Activated CD8-positive, alpha-beta memory T cell treated with anti-CD3 and anti-CD28 coated beads, Interleukin-2, amount 50 U/mL, for 4 hours (primary cell): ENCODE data around the gene CYP11A1.

Source experiments
- DNase-seq: peaks from one replicate; pipeline ENCODE4 v3.0.0-alpha.2; 2020

CYP11A1 gene

DNA sequence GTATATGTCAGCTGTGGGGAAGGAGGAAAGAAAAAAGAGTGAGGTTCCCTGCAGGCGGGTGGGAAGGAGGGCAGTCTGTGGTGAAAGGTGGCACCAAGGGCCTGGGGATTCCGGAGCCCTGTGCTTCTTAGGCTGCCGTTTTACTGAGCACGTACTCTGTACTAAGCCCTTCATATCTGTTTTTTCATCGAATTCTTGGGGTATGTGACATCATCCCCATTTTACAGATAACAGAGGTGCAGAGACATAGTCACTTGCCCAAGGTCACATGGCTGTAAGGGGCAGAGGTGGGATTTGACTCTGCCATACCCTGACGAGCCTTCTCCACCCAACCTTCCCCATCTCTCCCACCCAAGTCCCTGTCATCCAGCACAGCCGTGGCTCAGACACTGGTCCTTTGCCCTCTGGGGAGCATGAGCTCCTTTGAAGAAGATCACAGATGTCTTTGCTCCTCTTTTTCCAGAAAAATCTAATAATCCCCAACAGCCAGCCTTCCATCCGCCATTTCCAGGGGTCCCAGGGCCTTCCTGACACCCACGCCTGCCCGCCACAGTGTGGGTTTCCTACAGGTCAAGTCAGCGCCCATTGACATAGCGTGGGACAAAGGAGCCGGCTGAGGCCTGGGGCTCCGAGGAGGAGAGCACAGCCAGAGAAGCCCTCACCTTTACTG, 24.2 kb downstream of the CYP11A1 start:
- no peak for DNase-seq

DNA sequence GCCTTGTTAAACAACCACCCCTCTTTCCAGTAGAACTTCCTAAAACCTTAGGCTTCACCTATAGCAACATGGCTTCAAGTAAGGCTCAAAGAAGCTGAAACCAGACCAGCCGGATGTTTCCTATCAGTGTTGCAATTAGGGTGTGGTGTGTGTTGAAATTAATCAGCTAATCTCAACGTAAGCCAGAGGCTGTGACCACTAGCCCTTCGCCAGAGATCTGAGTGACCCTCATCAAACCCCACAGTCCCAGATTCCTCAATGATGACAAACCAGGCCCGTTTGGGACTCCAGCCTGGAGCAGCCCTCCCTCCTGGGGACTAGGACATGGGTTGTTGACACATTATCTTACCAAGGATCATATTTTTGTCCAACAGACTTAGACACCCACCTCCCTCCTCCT, 27.3 kb downstream of the CYP11A1 start:
- no peak for DNase-seq

DNA sequence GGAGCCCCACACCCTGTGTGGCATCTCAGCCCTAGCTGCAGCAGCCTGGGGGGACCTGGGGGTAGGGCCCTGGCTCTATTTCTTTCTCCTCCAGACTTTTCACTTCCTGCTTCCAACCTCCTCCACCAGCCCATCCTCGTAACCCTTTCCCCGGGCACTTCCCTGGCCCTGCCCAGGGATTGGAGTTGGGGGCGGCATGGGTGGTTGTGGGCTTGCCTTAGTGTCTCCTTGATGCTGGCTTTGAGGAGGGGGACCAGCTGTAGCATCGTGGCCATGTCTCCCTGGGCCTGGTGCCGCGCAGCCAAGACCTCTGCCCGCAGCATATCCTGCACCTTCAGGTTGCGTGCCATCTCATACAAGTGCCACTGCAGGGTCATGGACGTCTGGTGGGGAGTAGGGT, 28.1 kb downstream of the CYP11A1 start:
- no peak for DNase-seq

DNA sequence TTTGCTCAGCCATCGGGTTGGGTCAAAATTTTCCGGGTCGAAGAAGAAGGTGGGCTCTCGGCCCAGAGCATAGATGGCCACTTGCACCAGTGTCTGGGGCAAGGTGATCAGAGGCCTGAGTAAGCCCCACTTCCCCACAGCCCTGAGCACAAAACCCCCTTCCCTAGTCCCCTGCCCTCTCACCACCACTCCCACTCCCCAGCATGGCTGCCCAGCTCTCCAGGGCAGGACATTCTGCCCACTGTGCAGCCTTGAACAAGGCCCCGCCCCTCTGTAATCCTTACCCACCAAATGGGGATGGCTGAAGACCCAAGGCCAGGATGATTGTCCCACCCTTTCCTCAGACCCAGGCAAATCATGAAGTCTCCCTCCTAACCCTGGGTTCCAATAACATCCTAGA, 28.8 kb downstream of the CYP11A1 start:
- no peak for DNase-seq

DNA sequence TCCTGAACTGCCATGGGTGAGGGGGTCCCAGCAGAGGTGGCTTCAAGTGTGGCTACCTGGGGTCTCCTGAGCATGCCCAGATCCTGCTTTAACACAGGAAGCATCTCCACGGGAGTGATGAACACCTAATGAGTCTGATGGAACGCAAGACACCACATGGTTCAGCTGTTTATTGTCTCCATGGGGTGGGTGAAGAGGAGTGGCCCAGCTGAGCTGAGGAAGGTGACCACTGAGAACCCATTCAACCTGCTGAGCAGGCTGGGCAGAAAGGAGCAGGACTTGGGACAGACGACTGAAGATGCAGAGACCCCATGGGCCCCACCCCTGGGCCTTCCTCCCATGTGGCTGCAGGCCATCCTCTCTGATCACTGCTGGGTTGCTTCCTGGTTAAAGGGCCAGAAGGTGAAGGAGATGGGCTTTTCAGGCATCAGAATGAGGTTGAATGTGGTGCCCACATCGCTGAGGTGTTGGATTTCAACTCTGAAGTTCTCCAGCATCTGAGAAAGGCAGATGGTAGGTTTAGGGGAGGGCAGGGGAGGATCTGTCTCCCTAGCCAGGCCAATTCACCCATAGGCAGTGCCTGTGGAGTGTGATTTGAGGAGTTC, 29.7 kb downstream of the CYP11A1 start:
- no peak for DNase-seq

DNA sequence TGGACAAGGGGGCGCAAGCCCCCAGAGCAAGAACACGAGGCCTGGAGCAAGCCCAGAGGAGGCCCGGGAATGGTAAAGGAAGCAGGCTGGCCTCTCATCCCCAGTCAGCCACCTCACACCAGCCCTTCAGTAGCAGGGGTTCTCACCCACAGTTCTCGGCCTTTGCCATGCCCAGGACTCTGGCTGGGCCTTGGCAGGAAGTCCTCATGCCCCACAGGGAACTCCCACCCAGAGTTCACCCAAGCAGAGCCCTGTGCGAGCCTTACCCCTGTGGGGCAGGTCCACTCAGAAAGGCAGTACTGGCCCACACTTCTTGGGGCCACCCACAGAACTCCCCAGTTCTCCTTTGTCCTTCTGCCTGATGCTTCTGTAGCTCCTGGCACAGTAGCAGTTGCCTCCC, 30.3 kb downstream of the CYP11A1 start:
- DNase-seq = no peak

DNA sequence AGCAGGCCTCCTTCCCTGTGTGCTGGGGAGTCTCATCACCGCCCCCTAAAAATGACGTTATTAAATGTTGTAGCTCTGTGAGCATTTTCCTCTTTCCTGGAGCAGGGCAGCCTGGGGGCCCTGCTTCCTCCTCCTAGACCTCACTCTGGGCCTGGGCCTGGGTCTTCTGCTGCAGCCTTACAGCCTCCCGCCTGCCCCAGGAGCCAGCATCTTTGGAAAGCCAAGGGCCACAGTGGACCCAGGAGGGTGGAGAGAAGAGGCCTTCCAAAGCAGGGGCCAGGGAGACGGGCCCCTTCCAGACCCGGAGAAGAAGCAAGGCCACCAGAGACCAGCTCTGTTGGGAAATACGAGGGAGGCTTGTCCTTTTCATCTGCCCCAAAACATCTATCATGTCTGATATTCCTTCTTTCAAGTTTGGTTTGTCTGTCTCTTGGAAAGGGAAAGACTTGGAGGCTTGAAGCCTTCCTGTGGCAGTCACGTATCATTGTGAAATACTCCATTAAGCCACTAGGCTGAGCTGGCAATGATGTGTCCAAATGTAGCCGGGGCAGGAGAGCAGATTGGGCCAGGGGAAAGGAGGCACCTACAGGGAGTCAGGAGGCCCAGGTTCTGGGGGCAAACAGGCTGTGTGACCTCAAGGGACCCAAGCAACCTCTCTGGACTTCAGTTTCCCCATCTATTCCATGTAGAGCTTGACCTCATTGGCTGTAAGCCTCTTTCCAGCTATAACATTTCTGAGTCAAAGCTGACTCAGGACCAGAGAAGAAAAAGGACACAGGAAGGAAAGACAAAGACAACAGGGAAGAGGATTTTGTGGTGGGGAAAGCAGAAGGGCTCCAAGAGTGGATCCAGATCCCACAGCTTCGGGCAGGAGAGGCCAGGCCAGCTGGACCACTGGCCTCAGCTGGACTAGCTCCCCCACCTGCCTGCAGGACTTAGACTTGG, 31.1 kb downstream of the CYP11A1 start:
- no peak for DNase-seq

DNA sequence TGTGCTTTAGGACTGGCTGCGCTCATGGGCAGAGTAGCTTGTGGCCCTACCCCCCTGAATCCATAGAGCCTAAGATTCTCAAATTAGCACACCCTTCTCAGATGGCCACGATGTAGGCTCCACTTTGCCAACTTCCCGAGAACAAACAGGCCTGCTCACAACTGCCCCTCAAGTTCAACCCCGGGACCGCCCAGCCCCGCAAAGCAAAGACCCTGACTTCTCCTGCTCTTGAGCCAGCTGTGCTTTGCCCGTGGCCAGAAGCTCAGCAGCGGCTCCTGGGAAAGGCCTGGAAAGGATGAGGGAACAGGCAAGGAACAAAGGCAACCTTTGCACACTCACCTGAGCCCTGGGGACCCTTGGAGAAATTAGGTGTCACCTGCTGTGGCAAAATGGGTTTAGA, 32.0 kb downstream of the CYP11A1 start:
- DNase-seq = no peak

DNA sequence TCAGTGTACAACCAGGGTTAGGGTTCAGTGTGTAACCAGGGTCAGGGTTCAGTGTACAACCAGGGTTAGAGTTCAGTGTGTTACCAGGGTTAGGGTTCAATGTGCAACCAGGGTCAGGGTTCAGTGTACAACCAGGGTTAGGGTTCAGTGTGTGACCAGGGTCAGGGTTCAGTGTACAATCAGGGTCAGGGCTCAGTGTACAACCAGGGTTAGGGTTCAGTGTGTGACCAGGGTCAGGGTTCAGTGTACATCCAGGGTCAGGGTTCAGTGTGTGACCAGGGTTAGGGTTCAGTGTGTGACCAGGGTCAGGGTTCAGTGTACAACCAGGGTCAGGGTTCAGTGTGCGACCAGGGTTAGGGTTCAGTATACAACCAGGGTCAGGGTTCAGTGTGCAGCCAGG, 33.3 kb downstream of the CYP11A1 start:
- no peak for DNase-seq

DNA sequence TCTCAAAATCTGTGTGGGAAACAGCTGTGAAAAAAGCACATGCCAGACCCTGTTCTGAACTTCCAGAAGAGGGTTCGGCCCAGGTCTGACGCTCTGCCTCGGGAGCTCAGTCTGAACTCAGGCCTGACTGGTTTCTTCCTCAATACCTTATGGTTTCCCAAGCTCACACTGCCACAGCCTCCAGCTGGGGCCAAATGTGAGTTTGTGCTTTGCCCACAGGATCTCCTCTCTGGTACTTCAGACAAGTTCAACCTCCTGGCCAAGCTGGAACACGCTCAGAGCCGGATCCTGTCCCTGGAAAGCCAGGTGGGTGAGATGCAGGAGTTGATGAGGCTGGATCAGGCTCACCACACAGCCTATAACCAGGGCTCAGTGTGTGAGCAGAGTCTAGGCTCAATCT, 33.8 kb downstream of the CYP11A1 start:
- no peak for DNase-seq

DNA sequence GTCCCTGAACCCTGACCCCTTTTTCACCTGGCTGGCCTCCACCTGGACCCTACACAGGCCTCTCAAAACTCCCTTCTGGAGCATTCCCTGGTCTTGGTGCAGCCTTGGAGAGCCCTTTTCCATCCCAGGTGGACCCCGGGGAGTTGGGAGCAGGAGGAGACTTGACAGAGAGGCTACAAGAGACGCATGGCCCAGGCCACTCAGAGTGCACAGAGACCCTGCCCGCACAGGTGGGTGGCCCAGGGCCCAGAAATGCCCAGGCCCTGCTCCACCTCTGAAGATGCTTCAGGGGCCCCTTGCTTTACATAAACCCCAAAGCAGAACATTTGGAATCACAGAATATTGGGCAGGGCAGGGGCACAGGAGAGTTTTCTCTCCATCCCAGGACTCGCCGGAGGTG, 34.4 kb downstream of the CYP11A1 start:
- no peak for DNase-seq

DNA sequence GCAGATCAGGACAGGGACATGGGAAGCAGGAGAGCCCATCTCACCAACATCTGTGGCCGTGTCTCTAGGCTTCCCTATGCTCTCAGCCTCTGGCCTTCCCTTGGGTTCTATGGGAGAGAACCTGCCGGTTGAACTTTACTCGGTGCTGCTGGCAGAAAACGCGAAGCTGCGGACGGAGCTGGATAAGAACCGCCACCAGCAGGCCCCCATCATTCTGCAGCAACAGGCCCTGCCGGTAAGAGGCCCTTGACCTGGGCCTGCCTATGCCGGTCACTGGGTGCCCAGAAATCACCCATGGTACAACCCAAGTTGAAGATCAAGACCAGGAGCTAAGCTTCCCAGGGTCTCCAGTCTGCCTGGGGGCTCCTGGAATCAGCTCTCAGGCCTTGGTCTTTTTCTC, 34.8 kb downstream of the CYP11A1 start:
- DNase-seq = no peak

DNA sequence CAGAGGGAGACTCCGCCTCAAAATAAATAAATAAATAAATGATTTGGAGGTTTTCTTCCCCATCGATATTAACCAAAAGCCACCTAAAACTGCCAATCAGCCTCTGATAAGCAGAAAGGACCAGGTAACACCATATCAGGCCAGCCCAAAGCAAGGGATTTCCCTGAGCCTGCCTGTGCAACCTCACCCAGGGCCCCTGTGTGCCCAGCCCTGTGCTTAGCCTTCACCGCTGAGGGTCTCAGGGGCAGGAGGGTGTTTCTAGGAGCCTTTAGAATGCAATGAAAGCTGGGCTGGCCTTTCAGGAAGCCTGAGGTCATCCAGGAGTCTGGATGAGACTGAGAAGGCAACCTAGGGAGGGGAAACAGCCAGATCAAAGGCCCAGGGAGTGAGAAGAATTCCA, 35.4 kb downstream of the CYP11A1 start:
- DNase-seq = no peak

DNA sequence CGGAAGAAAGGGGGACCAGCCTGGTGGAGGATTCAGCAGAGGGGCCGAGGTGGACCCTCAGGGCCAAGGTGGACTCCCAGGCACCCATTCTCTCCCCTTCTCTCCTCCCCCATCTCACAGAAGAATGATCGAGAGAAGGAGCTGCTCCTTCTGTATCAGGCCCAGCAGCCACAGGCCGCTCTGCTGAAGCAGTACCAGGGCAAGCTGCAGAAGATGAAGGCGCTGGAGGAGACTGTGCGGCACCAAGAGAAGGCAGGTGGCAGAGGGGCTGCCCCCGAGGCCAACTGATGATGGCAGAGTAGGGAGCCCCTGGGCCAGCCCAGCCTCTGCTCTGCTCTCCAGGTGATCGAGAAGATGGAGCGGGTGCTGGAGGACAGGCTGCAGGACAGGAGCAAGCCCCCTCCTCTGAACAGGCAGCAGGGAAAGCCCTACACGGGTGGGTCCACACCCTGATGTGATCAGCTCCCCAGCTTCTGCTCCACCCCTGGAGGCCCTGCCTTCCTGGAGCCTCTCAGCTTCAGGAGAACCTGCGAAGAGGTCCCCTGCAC, 36.5 kb downstream of the CYP11A1 start:
- DNase-seq = no peak

DNA sequence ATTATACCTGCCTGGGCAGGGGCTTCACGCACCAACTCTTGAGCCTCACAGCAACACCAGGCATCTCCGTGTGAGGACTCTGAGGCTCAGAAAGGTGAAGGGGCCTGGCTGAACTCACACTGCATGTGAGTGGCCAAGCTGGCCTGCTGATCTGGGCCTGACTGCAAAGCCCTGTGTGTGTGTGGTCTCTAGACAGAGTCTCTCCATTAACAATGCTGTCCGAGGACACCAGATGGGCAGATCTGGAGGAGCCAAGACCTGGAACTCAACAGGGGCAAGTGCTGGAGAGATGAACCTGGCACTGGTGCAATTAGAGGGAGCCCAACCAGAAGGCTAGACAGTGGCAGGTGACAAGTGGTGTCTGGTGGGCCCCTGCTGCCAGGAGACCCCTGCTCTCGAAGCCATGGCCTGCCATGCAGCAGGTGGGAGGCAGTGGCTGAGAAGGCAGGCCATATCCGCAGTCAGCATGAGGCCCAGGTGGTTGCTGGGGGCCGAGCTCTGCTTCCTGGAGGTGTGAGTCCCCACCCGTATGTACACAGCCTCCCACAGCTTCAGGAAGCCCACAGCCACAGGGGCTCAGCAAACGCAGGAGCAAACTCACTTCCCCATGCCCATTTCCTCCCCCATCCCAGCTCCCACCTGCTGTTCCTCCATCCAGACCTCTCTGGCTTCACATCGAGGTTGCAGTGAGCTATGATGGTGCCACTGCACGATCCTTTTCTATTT, 39.0 kb downstream of the CYP11A1 start:
- DNase-seq = no peak

DNA sequence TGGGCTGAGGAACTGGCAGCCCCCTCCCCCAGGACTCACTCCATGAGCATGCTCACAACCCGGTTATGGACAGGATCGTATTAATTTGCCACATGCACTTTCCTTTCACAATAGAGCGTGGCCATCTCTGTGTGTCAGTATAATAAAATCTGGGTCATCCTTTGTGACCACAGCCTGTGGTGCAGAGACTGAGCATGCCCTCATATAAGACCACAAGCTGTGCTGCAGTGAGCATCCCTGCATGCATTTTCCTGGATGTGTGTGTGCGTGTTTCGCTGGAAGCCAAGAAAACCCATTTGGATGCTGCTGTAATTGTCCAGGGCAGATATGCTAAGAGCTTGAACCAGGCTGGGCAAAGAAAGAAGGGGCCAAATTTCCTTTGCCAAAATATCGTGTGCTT, 39.7 kb downstream of the CYP11A1 start:
- no peak for DNase-seq

DNA sequence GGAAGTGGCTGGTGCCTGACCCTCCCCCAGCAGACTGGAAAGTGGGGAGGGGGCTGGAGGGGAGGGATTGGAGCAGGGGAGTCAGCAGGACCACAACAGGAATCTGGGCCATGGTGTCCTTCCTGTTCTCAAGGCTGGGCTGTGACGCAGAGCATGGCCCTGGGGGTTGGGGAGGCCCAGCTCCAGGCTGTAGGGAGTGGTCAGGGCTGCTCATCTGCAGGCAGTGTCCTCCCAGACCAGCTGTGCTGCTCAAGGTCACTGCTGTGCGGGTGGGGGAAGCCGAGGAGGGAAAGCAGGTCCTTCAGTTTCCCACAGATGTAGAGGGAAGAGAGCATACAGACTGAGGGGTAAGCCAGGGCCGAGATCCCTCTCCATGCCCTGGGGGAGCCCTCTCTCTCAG, 40.7 kb downstream of the CYP11A1 start:
- DNase-seq = no peak

DNA sequence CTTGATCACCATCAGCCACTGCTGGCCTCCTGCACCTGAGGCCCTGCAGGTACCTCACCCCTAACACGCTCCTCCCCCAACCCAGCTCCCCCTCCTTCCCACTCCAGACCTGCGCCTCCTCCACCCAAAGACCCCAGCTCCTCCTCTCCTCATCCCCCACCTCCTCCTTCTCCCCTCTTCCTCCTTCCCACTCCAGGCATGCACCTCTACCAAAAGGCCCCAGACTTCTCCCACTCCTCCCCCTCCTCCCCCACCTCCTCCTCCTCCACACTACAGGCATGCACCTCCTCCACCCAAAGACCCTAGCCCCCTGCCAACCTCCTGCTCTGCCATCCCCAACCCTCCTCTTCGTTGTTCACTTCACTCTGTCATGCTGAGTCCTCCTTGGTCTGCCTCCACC, 42.7 kb downstream of the CYP11A1 start:
- DNase-seq = no peak

DNA sequence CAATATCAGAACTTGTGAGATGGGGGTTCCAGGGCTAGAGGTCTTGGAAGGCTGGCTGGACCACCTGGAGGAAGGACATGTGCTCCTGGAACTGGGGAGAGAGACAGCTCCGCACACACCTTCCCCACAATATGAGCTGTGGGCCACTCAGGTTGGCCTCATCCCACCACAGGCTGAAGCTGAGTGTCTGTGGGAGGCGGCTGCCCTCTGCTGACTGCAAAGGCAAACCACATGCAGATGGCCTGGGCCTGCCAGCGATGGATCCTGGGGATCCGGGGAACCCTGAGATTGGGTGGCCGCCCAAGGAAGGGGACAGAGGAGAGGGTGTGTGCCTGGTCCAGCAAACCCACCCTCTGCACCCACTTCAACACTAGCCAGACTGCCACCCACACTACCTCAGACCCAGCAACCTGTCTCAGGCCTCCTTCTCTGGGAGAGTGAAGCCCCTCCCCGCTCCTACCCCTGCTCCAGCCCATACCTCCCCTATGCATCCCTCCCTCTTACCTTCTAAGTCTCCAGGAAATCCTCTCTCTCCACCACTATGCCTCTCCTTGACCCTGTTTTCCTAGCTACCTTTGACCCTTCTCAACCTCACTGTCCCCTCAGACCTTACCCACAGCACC, 44.8 kb downstream of the CYP11A1 start:
- peak; percentile 63 for DNase-seq

DNA sequence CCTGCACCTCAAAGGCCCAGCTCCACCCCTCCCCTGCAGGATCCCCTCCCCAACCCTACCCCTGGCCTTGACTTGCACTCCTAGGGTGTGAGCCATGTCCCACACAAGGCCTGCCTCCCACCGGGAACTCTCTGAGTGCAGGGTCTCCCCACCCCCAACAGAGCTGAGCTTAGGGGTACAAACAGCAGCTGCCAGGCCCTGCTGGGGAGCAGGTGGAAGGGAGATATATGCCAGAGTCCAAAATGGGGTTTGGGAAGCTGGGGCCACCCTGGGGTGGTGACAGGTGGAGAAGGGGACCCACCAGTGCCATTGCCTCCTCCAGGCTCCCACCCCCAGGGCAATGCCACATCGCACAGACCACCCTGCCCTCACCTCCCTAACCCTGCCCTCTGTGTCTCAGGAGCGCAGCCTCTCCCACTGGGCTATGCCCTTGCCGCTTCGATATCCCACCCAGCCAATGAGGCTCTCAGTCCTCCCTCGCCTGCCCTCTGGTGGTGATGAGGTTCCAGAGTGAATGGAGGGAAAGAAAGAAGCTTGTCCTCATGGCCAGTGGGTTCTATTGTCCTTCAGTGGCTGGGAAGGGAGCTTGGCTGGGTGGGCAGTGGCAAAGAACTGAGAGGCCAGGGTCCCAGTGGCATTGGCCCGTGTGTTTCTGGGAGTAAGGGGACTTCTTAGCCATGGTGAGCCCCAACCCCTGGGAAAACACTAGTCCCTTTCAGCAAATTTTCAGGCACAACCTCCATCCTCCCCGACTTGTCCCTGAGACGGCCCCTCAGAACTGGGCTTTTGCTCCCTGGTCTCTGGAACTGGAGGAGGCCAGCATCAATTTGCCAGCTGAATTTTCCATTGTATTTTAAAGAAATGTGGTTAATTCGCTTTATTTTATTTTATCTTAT, 46.8 kb downstream of the CYP11A1 start:
- peak; percentile 57 for DNase-seq

DNA sequence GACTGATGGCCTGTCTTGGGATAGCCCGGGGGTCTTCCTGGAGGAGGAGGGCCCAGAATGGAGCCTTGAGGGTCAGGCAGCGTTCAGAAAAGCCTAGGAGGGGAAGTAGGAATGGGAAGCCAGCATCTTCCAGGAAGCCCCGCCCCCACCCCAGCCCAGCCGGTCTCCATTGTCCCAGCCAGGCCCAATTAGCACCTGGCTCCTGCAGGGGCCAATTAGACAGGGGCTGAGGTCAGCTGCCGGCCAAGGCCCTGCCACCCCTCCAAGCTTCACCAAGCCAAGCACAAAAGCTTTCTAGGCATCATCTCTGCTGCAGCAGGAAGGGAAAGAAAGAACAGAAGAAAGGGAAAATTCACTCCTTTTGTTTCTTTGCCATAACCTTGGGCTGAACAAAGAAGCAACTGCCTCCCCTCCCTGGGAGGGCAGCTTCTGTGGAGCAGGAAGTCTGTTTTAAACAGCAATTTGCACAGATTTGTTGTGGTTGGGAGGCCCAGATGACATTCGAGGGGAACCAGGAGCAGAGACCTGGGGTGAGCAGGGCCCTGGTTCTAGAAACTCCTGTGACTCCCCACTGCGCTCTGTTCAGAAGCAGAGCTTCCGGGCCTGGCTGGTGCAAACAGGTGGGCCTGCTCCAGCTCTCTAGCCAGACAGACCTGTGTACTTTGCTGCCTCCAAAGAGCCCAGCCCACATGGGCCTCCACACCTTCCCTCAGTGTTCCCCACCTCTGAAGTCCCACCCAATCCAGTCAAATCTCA, 47.7 kb downstream of the CYP11A1 start:
- DNase-seq = no peak
